ENCODE data around the gene GREM1.

DNA sequence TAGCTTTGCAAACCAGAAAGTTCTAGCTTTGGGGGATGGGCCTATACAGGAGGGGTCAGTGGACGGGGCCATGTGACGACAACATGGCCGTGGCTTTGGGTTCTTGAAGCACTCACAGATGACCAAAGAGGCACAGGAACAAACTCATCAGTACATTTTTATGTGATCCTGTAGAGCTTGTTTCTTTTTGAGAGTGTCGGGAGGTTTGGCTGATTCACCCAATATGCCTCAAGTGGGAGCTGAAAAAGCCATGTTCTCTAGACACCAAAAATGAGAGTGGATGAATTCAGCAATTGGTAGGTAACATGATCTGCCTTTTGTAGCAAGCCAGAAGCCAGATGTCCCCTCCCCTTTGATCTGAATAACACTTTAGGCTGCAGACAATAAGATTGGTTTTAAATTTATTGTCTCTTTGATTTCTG, 30.1 kb downstream of the GREM1 start:
- TF ChIP-seq, protein P1, sequence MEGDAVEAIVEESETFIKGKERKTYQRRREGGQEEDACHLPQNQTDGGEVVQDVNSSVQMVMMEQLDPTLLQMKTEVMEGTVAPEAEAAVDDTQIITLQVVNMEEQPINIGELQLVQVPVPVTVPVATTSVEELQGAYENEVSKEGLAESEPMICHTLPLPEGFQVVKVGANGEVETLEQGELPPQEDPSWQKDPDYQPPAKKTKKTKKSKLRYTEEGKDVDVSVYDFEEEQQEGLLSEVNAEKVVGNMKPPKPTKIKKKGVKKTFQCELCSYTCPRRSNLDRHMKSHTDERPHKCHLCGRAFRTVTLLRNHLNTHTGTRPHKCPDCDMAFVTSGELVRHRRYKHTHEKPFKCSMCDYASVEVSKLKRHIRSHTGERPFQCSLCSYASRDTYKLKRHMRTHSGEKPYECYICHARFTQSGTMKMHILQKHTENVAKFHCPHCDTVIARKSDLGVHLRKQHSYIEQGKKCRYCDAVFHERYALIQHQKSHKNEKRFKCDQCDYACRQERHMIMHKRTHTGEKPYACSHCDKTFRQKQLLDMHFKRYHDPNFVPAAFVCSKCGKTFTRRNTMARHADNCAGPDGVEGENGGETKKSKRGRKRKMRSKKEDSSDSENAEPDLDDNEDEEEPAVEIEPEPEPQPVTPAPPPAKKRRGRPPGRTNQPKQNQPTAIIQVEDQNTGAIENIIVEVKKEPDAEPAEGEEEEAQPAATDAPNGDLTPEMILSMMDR (conservative IDR thresholded peaks at IDR 0.05; ENCODE audit: low read depth in 2 of 2), result no peak
- TF ChIP-seq POLR2AphosphoS5 (IDR thresholded peaks at IDR 0.05; ENCODE audit: low read depth) (no peak), NANOG (IDR thresholded peaks at IDR 0.05; ENCODE audit: borderline replicate concordance) (no peak)

Data from GM23338 (cell line).